ENCODE measurements around the gene DAB1. TPM values are rescaled to one million over a fixed set of nuclear protein-coding genes. Genes with fewer than 3 reads are reported as not detected.

The DAB1 gene
- polyA plus RNA-seq, 3 donors: not detected

- TF ChIP-seq CTCF (IDR thresholded peaks at IDR 0.05): no peak
- no peaks in the 10 kb centered on the region for H3K9me3 ChIP-seq (replicated peaks in 1 of 2; ENCODE audit: control insufficient read depth in 1 of 2, insufficient read depth in 1 of 2, low read length in 2 of 2)
- Mint-ChIP-seq H3K36me3 (no peaks in the 10 kb centered on the region), H3K27me3 (ENCODE audit: low read depth in 3 of 3) (peaks cover 3 to 6% (median 3%) of the 10 kb centered on the region in 3 donors), H3K4me3 (no peak overlapping the region), H3K4me1 (no peaks in the 10 kb centered on the region), H3K9me3 (peaks cover 0 to 6% (median 0%) of the 10 kb centered on the region in 7 donors), H3K27ac (no peak overlapping the region)
- DNase-seq: no peak
- no peaks in the 10 kb centered on the region for H3K36me3 ChIP-seq (replicated peaks in 1 of 2; ENCODE audit: control insufficient read depth in 1 of 2, insufficient read depth in 2 of 2, low read length in 2 of 2)
- no peaks in the 10 kb centered on the region for H3K27me3 ChIP-seq (ENCODE audit: control insufficient read depth in 2 of 2, insufficient read depth in 2 of 2, low read length in 2 of 2)
- 100% methylated on average over 2 of the region's 5 CpGs for WGBS (ENCODE audit: insufficient coverage)
- no peaks in the 10 kb centered on the region for H3K4me1 ChIP-seq (ENCODE audit: control insufficient read depth in 1 of 2, insufficient read depth in 2 of 2, low read length in 2 of 2)
- H3K4me2 ChIP-seq (replicated peaks; ENCODE audit: extremely low read depth, low read length, poor library complexity, severe bottlenecking): no peak overlapping the region
- no peak overlapping the region for H3K27ac ChIP-seq (ENCODE audit: low read depth in 1 of 2, low read length in 2 of 2)
- intact Hi-C loops (cut with micrococcal nuclease): no loop called here
- no peaks in the 10 kb centered on the region for H3K79me2 ChIP-seq (ENCODE audit: insufficient read depth, low read length)
- H2AFZ ChIP-seq (ENCODE audit: insufficient read depth, low read depth, low read length, poor library complexity, severe bottlenecking): no peak overlapping the region
- H3K9ac ChIP-seq (ENCODE audit: insufficient read depth, low read length, poor library complexity, severe bottlenecking): no peak overlapping the region
- H3K4me3 ChIP-seq (replicated peaks in 1 of 3; ENCODE audit: low read depth in 2 of 3, low read length in 3 of 3): no peak overlapping the region
- H4K20me1 ChIP-seq (ENCODE audit: insufficient read depth, low read length): no peaks in the 10 kb centered on the region
Observed at GRCh38 chr1:57431400-57431799, 7.5 kb upstream of the DAB1 start.

DNA sequence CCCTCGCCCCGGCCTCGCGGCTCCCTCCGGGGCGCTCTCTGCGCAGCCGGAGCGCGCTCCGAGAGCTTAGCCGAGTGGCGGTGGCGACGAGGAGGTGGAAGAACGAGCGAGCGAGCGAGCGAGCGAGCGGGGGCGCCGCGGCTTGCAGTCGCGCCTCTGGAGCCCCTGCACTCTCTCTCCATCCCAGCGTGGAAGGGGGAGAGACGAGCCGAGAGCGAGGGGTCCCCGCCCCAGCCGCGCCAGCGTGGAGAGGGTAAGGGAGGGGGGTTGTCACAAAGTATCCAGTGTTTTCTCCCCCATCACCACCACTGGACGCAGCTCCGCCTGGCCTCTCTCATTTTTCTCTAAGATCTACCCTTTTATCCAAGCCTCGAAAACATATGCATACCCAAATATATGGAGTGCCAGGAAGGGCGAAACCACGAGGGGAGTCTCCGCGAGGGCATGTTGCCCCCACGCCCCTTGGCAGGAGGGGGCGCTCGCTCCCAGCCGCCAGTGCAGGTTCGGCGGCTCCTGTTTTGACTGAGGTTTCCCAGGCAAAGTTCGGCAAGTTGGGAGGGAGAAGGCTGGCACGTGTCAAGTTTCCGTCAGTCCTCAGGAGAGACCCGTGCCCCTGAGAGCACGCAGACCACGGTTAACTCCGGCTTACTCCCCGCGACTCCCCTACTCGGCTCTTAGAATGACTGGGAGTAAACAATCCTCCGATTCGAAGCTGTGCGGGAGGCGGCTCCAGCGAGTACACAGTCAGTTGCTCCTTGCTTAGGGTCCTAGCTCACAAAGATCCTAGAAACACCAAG is 569 bp upstream of the DAB1 start:
- no peaks in the 10 kb centered on the region for H3K36me3 ChIP-seq (replicated peaks in 1 of 2; ENCODE audit: control insufficient read depth in 1 of 2, insufficient read depth in 2 of 2, low read length in 2 of 2)
- H3K4me3 ChIP-seq (replicated peaks in 1 of 3; ENCODE audit: low read depth in 2 of 3, low read length in 3 of 3): no peak overlapping the region
- H3K9ac ChIP-seq (ENCODE audit: insufficient read depth, low read length, poor library complexity, severe bottlenecking): no peak overlapping the region
- H3K4me1 ChIP-seq (ENCODE audit: control insufficient read depth in 1 of 2, insufficient read depth in 2 of 2, low read length in 2 of 2): no peaks in the 10 kb centered on the region
- no peaks in the 10 kb centered on the region for H3K36me3 Mint-ChIP-seq
- intact Hi-C loops (cut with micrococcal nuclease): no loop called here
- no peak overlapping the region for H3K27ac ChIP-seq (ENCODE audit: low read depth in 1 of 2, low read length in 2 of 2)
- no peak for TF ChIP-seq CTCF (IDR thresholded peaks at IDR 0.05)
- H3K9me3 ChIP-seq (replicated peaks in 1 of 2; ENCODE audit: control insufficient read depth in 1 of 2, insufficient read depth in 1 of 2, low read length in 2 of 2): no peaks in the 10 kb centered on the region
- no peak overlapping the region for H3K27ac Mint-ChIP-seq
- peak overlapping the region in 1 of 2 donors; percentile 73 for H3K4me3 Mint-ChIP-seq
- H3K27me3 Mint-ChIP-seq (ENCODE audit: low read depth in 3 of 3): peaks cover 52 to 57% (median 55%) of the 10 kb centered on the region in 3 donors
- no peak overlapping the region for H2AFZ ChIP-seq (ENCODE audit: insufficient read depth, low read depth, low read length, poor library complexity, severe bottlenecking)
- 1% methylated on average over 38 of the region's 63 CpGs for WGBS (ENCODE audit: insufficient coverage)
- peaks cover 43 to 59% of the 10 kb centered on the region in 2 donors for H3K27me3 ChIP-seq (ENCODE audit: control insufficient read depth in 2 of 2, insufficient read depth in 2 of 2, low read length in 2 of 2)
- DNase-seq: no peak
- H3K4me2 ChIP-seq (replicated peaks; ENCODE audit: extremely low read depth, low read length, poor library complexity, severe bottlenecking): no peak overlapping the region
- H3K79me2 ChIP-seq (ENCODE audit: insufficient read depth, low read length): no peaks in the 10 kb centered on the region
- H3K9me3 Mint-ChIP-seq: peaks cover 0 to 9% (median 2%) of the 10 kb centered on the region in 7 donors
- no peaks in the 10 kb centered on the region for H4K20me1 ChIP-seq (ENCODE audit: insufficient read depth, low read length)
- H3K4me1 Mint-ChIP-seq: peaks cover 2% of the 10 kb centered on the region

Data from CD14-positive monocyte (primary cell).